PFSK-1 (cell line): ENCODE data around the gene ATP5MK.

Experiments used
- FOXP2 ChIP-seq: optimal IDR thresholded peaks from 2 replicates; pipeline ENCODE3; 2011; ENCODE audit warnings: borderline replicate concordance, control low read depth, inconsistent platforms; ENCODE audit not compliant: insufficient read depth; ENCODE audit errors: extremely low read length, extremely low read depth
- POLR2AphosphoS5 ChIP-seq: IDR thresholded peaks from 2 replicates; pipeline ENCODE4 v1.6.1; 2012; ENCODE audit warnings: low read depth, mild to moderate bottlenecking, control low read depth, low read length, moderate library complexity
- REST ChIP-seq, 2 experiments: IDR thresholded peaks; 2 replicates each; pipeline versions ENCODE4 v1.6.1 to v1.8.0; 2011 to 2012; ENCODE audit warnings: low read depth in 2 of 2, low read length in 2 of 2, control low read depth in 1 of 2, inconsistent platforms in 1 of 2, mild to moderate bottlenecking in 1 of 2, moderate library complexity in 1 of 2; ENCODE audit not compliant: insufficient read depth in 1 of 2
- SIN3A ChIP-seq: IDR thresholded peaks from 2 replicates; pipeline ENCODE4 v1.6.1; 2012; ENCODE audit warnings: mild to moderate bottlenecking, low read length, moderate library complexity, borderline replicate concordance; ENCODE audit not compliant: insufficient read depth
- TAF1 ChIP-seq: IDR thresholded peaks from 2 replicates; pipeline ENCODE4 v1.6.1; 2012; ENCODE audit warnings: low read length, control low read depth, borderline replicate concordance; ENCODE audit not compliant: insufficient read depth

GRCh38 chr10:103394180-103394579, 2.1 kb downstream of the ATP5MK start:
- TF ChIP-seq REST (IDR thresholded peaks at IDR 0.05; ENCODE audit: insufficient read depth in 1 of 2, low read depth in 2 of 2, low read length in 2 of 2): no peak
- no peak for TF ChIP-seq SIN3A
- no peak for TF ChIP-seq POLR2AphosphoS5
- TF ChIP-seq TAF1: no peak
- TF ChIP-seq FOXP2: no peak
